HCT116 (cell line): ENCODE results near the gene ERGIC1. TPM values are rescaled to one million over a fixed set of nuclear protein-coding genes. Genes with fewer than 3 reads are reported as not detected.

Experiments used
- ATAC-seq: fragments of 200-7000 bp; cut with Tn5 transposase; 2 replicates; pipeline ENCODE4 v1.9.1; 2020; ENCODE audit warnings: mild to moderate bottlenecking, moderate library complexity
- BruUV-seq: library from RNA; stranded (reverse); fragments of 400-500 nt; replicated peaks from 2 replicates; lab custom pipeline; 2021; lab: Mats Ljungman, UMichigan
- CTCF ChIA-PET: fragments of 300-600 bp; sonication (Branson Sonifier 250); formaldehyde crosslinking; loops from one replicate; lab custom pipeline; 2021; ENCODE audit warnings: antibody characterized with exemption; lab: Charles Lee
- POLR2A ChIA-PET: fragments of 300-600, 350-600 bp; sonication (Branson Sonifier 250); formaldehyde crosslinking; loops from one replicate; lab custom pipeline; 2021; ENCODE audit warnings: antibody characterized with exemption; lab: Charles Lee
- RAD21 ChIA-PET, 2 experiments: fragments of 300-600 bp; sonication (Branson Sonifier 250); formaldehyde crosslinking; loops; one replicate each; lab custom pipeline; 2023; ENCODE audit warnings: low total read pairs in 2 of 2; ENCODE audit not compliant: uncharacterized antibody in 2 of 2, unreplicated experiment in 2 of 2, low non-redundant PET in 1 of 2; lab: Charles Lee
- DNase-seq: peaks from one replicate; pipeline ENCODE4 v3.0.0-alpha.2; 2010; ENCODE audit warnings: low read depth, low spot score
- H2AFZ ChIP-seq: fragments of 200-600 bp; shearing (Covaris generic), sonication (generic); 2 replicates; pipeline ENCODE4 v1.6.1; 2017; ENCODE audit warnings: low read depth, mixed run types, mixed read lengths, antibody characterized with exemption, low read length; ENCODE audit not compliant: poor library complexity, severe bottlenecking
- H3K27ac ChIP-seq: 2 replicates; pipeline ENCODE4 v1.5.1; 2012; ENCODE audit warnings: low read depth, low read length
- H3K27me3 ChIP-seq: fragments of 200-600 bp; sonication (generic); 2 replicates; pipeline ENCODE4 v1.6.1; 2016; ENCODE audit warnings: mixed run types, low read length, mixed read lengths; ENCODE audit not compliant: insufficient read depth
- H3K36me3 ChIP-seq, 2 experiments: fragments of 200-500 bp in 1 of 2; fragments of 200-600 bp in 1 of 2; sonication (Bioruptor generic) in 1 of 2; sonication (generic) in 1 of 2; 2 replicates each; pipeline versions ENCODE4 v1.5.1 to v1.6.1; 2014 to 2016; ENCODE audit warnings: low read length in 2 of 2, inconsistent platforms in 1 of 2, mixed read lengths in 1 of 2, mixed run types in 1 of 2; ENCODE audit not compliant: insufficient read depth in 2 of 2, control insufficient read depth in 1 of 2
- H3K4me1 ChIP-seq, 2 experiments: fragments of 200-600 bp in 1 of 2; sonication (generic) in 1 of 2; 2 replicates each; pipeline versions ENCODE4 v1.5.1 to v1.6.1; 2012 to 2017; ENCODE audit warnings: low read length in 2 of 2, inconsistent platforms in 1 of 2, mild to moderate bottlenecking in 1 of 2, mixed read lengths in 1 of 2, mixed run types in 1 of 2, moderate library complexity in 1 of 2; ENCODE audit not compliant: insufficient read depth in 2 of 2, control insufficient read depth in 1 of 2
- H3K4me2 ChIP-seq: fragments of 200-600 bp; sonication (generic); 2 replicates; pipeline ENCODE4 v1.6.1; 2017; ENCODE audit warnings: mixed run types, low read length, mixed read lengths
- H3K4me3 ChIP-seq, 2 experiments: fragments of 200-600 bp in 1 of 2; sonication (generic) in 1 of 2; replicated peaks in 1 of 2; 2 replicates each; pipeline ENCODE4 v1.5.1; 2011 to 2016; ENCODE audit warnings: low read length in 2 of 2, control low read depth in 1 of 2, low read depth in 1 of 2, mild to moderate bottlenecking in 1 of 2, mixed read lengths in 1 of 2, mixed run types in 1 of 2
- H3K79me2 ChIP-seq: fragments of 200-600 bp; sonication (generic); 2 replicates; pipeline ENCODE4 v1.6.1; 2017; ENCODE audit warnings: mild to moderate bottlenecking, mixed run types, low read length, moderate library complexity, mixed read lengths; ENCODE audit not compliant: insufficient read depth
- H3K9ac ChIP-seq: fragments of 200-600 bp; sonication (generic); 2 replicates; pipeline ENCODE4 v1.6.1; 2016; ENCODE audit warnings: low read length, mixed read lengths
- H3K9me2 ChIP-seq: fragments of 200-600 bp; sonication (generic), shearing (Covaris generic); 2 replicates; pipeline ENCODE4 v1.6.1; 2017; ENCODE audit warnings: mixed run types, mild to moderate bottlenecking, moderate library complexity; ENCODE audit not compliant: insufficient read depth
- H3K9me3 ChIP-seq, 2 experiments: fragments of 200-500 bp in 1 of 2; fragments of 200-600 bp in 1 of 2; sonication (Bioruptor generic) in 1 of 2; sonication (generic) in 1 of 2; 2 replicates each; pipeline ENCODE4 v1.6.1; 2014 to 2017; ENCODE audit warnings: low read length in 2 of 2, mixed read lengths in 2 of 2, inconsistent platforms in 1 of 2, low read depth in 1 of 2, mild to moderate bottlenecking in 1 of 2, mixed run types in 1 of 2, moderate library complexity in 1 of 2; ENCODE audit not compliant: control insufficient read depth in 1 of 2, insufficient read depth in 1 of 2
- H4K20me1 ChIP-seq: fragments of 200-600 bp; sonication (generic), shearing (Covaris generic); 2 replicates; pipeline ENCODE4 v1.6.1; 2017; ENCODE audit warnings: mixed run types, mild to moderate bottlenecking, moderate library complexity; ENCODE audit not compliant: insufficient read depth
- CBX3 ChIP-seq: IDR thresholded peaks from 2 replicates; pipeline ENCODE4 v1.6.1; 2012; ENCODE audit warnings: low read depth
- CEBPB ChIP-seq: IDR thresholded peaks from 2 replicates; pipeline ENCODE4 v1.6.1; 2012; ENCODE audit warnings: low read depth
- EGR1 ChIP-seq: IDR thresholded peaks from 2 replicates; pipeline ENCODE4 v1.6.1; 2012; ENCODE audit warnings: low read depth
- EZH2 ChIP-seq: fragments of 200-600 bp; sonication (generic); IDR thresholded peaks from 2 replicates; pipeline ENCODE4 v1.6.1; 2017; ENCODE audit warnings: antibody characterized with exemption, mixed run types
- EZH2phosphoT487 ChIP-seq: fragments of 200-600 bp; IDR thresholded peaks from 2 replicates; pipeline ENCODE4 v1.6.1; 2018; ENCODE audit warnings: antibody characterized with exemption, borderline replicate concordance
- FOSL1 ChIP-seq: IDR thresholded peaks from 2 replicates; pipeline ENCODE4 v1.6.1; 2012; ENCODE audit warnings: low read depth
- POLR2A ChIP-seq: IDR thresholded peaks from 2 replicates; pipeline ENCODE4 v1.7.0; 2011; ENCODE audit warnings: borderline replicate concordance; ENCODE audit not compliant: insufficient read depth, insufficient read length; ENCODE audit errors: extremely low read depth
- POLR2AphosphoS5 ChIP-seq: IDR thresholded peaks from 2 replicates; pipeline ENCODE4 v1.6.1; 2011; ENCODE audit warnings: mild to moderate bottlenecking, low read depth, low read length, moderate library complexity
- SRF ChIP-seq: IDR thresholded peaks from 2 replicates; pipeline ENCODE4 v1.6.1; 2012; ENCODE audit warnings: low read depth
- TCF7L2 ChIP-seq: IDR thresholded peaks from 2 replicates; pipeline ENCODE4 v1.7.0; 2011; ENCODE audit warnings: borderline replicate concordance, inconsistent platforms; ENCODE audit not compliant: insufficient read depth, insufficient read length; ENCODE audit errors: extremely low read depth
- YY1 ChIP-seq: IDR thresholded peaks from 2 replicates; pipeline ENCODE4 v1.6.1; 2011; ENCODE audit warnings: low read length, low read depth, moderate library complexity, mild to moderate bottlenecking; ENCODE audit not compliant: insufficient replicate concordance; ENCODE audit errors: extremely low read depth
- ZFX ChIP-seq: fragments of 450-650 bp; IDR thresholded peaks from 2 replicates; pipeline ENCODE4 v1.6.1; 2017
- ZNF274 ChIP-seq: fragments of 200-500 bp; sonication (Bioruptor generic); IDR thresholded peaks from 2 replicates; pipeline ENCODE4 v1.6.1; 2014; ENCODE audit warnings: mild to moderate bottlenecking, low read depth, low read length, inconsistent platforms
- intact Hi-C: fragments of 100-400 bp; cut with micrococcal nuclease; formaldehyde crosslinking; loops from 2 replicates; pipeline ENCODE4 v1.10.0; 2022
- total RNA-seq: library from RNA; stranded (reverse); gene quantifications from one replicate; pipeline ENCODE4 v1.2.1, GENCODE V29; 2021; ENCODE audit not compliant: unreplicated experiment
- TF ChIP-seq, protein P1 (sequence below): IDR thresholded peaks from 2 replicates; pipeline ENCODE4 v1.6.1; 2012; ENCODE audit warnings: low read depth
- TF ChIP-seq, protein P2 (sequence below): IDR thresholded peaks from 2 replicates; pipeline ENCODE4 v1.6.1; 2012
- TF ChIP-seq, protein P3 (sequence below): IDR thresholded peaks from 2 replicates; pipeline ENCODE4 v1.6.1; 2012

Gene ERGIC1
- total RNA-seq, 1 experiment from 2014 or later, result 73.3 TPM

DNA sequence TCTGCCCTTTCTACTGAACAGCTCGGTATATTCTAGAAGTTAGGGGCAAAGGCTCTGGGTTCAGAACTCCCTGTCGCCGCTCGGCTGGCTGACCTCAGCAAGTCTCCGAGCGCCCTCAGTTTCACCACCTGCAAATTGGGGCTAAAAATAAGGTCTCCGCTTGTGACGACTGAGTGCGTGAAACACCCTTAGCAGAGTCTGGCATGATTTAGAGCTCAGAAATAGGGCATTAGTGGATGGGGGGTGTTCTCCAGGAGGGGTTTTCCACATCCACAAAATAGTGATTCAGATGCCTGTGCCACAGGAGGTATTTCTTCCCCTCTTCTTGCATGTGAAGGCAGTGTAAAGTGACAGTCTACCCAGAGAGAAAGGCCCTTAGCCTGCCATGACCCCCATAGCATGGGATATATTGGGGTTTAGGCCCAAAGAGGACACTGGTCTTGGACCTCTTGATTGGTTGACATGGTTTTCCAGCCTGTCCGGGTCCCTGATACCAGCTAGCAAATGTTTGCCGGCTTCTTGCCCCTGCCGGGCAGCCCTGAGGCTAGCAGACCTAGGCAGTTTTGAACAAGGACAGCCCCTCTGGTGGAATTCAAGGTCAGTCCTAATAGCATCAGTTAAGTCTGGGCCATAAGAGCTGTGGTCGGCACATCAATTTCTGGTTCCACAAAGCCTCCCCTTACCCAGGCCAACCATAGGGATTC lies 1.4 kb downstream of the ERGIC1 start:
- Histone ChIP-seq H3K79me2 (peaks cover 43% of the 10 kb centered on the region), H3K4me1 (peaks cover 9 to 31% of the 10 kb centered on the region in 2 experiments; a peak in 3 of 4 replicates)
- POLR2A ChIA-PET, result no interaction called here

DNA sequence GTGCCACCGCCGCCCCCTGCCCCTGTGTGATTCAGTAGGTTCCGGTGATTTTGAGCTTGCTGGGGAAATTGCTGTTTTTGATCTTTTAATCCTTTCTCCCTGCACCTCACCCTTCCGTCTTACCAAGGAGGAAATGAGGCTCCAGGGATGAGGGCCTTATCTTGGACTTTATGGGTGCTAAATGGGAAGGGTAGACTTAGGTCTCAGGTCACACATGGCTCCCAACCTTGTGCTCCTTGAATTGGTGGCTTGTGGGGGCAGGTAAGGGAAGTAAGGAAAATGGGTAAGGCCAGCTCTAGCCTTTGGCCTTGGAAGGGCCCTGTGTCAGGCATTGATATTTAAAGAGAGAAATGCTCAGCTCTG lies 1.9 kb downstream of the ERGIC1 start:
- RAD21 ChIA-PET, result no interaction called here
- CTCF ChIA-PET, result no interaction called here
- BruUV-seq, result no TSS peak
- H3K4me1 ChIP-seq, result peaks cover 9 to 31% of the 10 kb centered on the region in 2 experiments; a peak in 3 of 4 replicates
- H4K20me1 ChIP-seq, result no peaks in the 10 kb centered on the region
- H3K9ac ChIP-seq, result no peak overlapping the region
- peak overlapping the region; percentile 93 for H3K4me2 ChIP-seq
- ATAC-seq, result no peak
- no peaks in the 10 kb centered on the region for H3K9me3 ChIP-seq
- no peak overlapping the region; a peak in 1 of 4 replicates for H3K4me3 ChIP-seq
- POLR2A ChIA-PET, result no interaction called here
- H3K36me3 ChIP-seq, result no peaks in the 10 kb centered on the region; a peak in 1 of 4 replicates
- no peaks in the 10 kb centered on the region for H3K9me2 ChIP-seq
- H3K27me3 ChIP-seq, result no peaks in the 10 kb centered on the region
- no peak for DNase-seq
- no peak overlapping the region for H3K27ac ChIP-seq
- intact Hi-C loops, result no loop called here
- no peak overlapping the region for H2AFZ ChIP-seq
- peaks cover 43% of the 10 kb centered on the region for H3K79me2 ChIP-seq
- TF ChIP-seq, protein P1, sequence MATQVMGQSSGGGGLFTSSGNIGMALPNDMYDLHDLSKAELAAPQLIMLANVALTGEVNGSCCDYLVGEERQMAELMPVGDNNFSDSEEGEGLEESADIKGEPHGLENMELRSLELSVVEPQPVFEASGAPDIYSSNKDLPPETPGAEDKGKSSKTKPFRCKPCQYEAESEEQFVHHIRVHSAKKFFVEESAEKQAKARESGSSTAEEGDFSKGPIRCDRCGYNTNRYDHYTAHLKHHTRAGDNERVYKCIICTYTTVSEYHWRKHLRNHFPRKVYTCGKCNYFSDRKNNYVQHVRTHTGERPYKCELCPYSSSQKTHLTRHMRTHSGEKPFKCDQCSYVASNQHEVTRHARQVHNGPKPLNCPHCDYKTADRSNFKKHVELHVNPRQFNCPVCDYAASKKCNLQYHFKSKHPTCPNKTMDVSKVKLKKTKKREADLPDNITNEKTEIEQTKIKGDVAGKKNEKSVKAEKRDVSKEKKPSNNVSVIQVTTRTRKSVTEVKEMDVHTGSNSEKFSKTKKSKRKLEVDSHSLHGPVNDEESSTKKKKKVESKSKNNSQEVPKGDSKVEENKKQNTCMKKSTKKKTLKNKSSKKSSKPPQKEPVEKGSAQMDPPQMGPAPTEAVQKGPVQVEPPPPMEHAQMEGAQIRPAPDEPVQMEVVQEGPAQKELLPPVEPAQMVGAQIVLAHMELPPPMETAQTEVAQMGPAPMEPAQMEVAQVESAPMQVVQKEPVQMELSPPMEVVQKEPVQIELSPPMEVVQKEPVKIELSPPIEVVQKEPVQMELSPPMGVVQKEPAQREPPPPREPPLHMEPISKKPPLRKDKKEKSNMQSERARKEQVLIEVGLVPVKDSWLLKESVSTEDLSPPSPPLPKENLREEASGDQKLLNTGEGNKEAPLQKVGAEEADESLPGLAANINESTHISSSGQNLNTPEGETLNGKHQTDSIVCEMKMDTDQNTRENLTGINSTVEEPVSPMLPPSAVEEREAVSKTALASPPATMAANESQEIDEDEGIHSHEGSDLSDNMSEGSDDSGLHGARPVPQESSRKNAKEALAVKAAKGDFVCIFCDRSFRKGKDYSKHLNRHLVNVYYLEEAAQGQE, result no peak
- TF ChIP-seq TCF7L2, result no peak
- no peak for TF ChIP-seq ZFX
- TF ChIP-seq YY1, result no peak
- no peak for TF ChIP-seq POLR2AphosphoS5
- TF ChIP-seq CEBPB, result no peak
- TF ChIP-seq ZNF274, result no peak
- TF ChIP-seq FOSL1, result no peak

More for the DNA sequence above, 1.4 kb downstream of the ERGIC1 start:
- no peak overlapping the region for H2AFZ ChIP-seq
- H3K4me2 ChIP-seq, result peak overlapping the region; percentile 93
- H3K27me3 ChIP-seq, result no peaks in the 10 kb centered on the region
- no peak for DNase-seq
- TF ChIP-seq POLR2AphosphoS5, result no peak
- no peak for TF ChIP-seq CBX3
- TF ChIP-seq SRF, result no peak
- TF ChIP-seq CEBPB, result no peak
- no peak for TF ChIP-seq POLR2A
- TF ChIP-seq, protein P2, sequence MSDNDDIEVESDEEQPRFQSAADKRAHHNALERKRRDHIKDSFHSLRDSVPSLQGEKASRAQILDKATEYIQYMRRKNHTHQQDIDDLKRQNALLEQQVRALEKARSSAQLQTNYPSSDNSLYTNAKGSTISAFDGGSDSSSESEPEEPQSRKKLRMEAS, result no peak
- no peak for TF ChIP-seq TCF7L2
- TF ChIP-seq EZH2phosphoT487, result no peak
- TF ChIP-seq, protein P3, sequence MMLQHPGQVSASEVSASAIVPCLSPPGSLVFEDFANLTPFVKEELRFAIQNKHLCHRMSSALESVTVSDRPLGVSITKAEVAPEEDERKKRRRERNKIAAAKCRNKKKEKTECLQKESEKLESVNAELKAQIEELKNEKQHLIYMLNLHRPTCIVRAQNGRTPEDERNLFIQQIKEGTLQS, result no peak
- TF ChIP-seq EGR1, result no peak
- TF ChIP-seq EZH2, result no peak
- TF ChIP-seq ZFX, result no peak
- TF ChIP-seq, all 23 proteins: peak for 0
- no peaks in the 10 kb centered on the region for H3K9me2 ChIP-seq
- intact Hi-C loops, result no loop called here
- H3K4me3 ChIP-seq, result peak overlapping the region; percentile 92 to 95
- ChIA-PET RAD21 (no interaction called here), CTCF (no interaction called here)
- no peaks in the 10 kb centered on the region for H4K20me1 ChIP-seq
- H3K9me3 ChIP-seq, result no peaks in the 10 kb centered on the region
- peak overlapping the region; percentile 76 for H3K9ac ChIP-seq
- BruUV-seq, result TSS peak; percentile 38
- no peak overlapping the region for H3K27ac ChIP-seq
- no peaks in the 10 kb centered on the region; a peak in 1 of 4 replicates for H3K36me3 ChIP-seq
- ATAC-seq, result no peak
